Measurements from ENCODE around the gene FAM171A1. TPM values are rescaled to one million over a fixed set of nuclear protein-coding genes. Genes with fewer than 3 reads are reported as not detected.

The FAM171A1 gene
- total RNA-seq, 1 experiment from 2014 or later, result 19.2 TPM

GRCh38 chr10:15252396-15252795 lies 118.7 kb downstream of the FAM171A1 start:
- no peak overlapping the region for H3K4me3 ChIP-seq (ENCODE audit: low read depth in 2 of 2, low read length in 2 of 2)
- H3K27me3 ChIP-seq (ENCODE audit: control insufficient read depth, insufficient read depth, low read length), result no peaks in the 10 kb centered on the region
- ATAC-seq (no peak), DNase-seq (ENCODE audit: low read depth, low spot score) (no peak)
- ChIA-PET CTCF (no interaction called here), POLR2A (no interaction called here)
- no TSS peak for BruUV-seq (replicated peaks)
- H3K9me3 ChIP-seq (ENCODE audit: control insufficient read depth, insufficient read depth, low read depth, low read length), result no peaks in the 10 kb centered on the region
- no peak overlapping the region for H3K27ac ChIP-seq (ENCODE audit: low read length)
- in situ Hi-C loops (cut with HindIII; ENCODE audit: low pct_unique_long_range_greater_than_20kb, low sequenced_read_pairs) (no loop called here), intact Hi-C loops (cut with micrococcal nuclease; ENCODE audit: unreplicated experiment) (no loop called here)
- H3K36me3 ChIP-seq (ENCODE audit: control insufficient read depth, insufficient read depth, low read length), result no peaks in the 10 kb centered on the region; the same call in 1 of the 2 replicates
- no peak for TF ChIP-seq TCF7L2 (IDR thresholded peaks at IDR 0.05; ENCODE audit: low read depth, low read length)
- TF ChIP-seq REST (IDR thresholded peaks at IDR 0.05; ENCODE audit: insufficient read depth in 1 of 2, low read depth in 2 of 2, low read length in 1 of 2), result no peak
- TF ChIP-seq CTCF (IDR thresholded peaks at IDR 0.05), result no peak
- no peak for TF ChIP-seq SIN3A (IDR thresholded peaks at IDR 0.05; ENCODE audit: borderline replicate concordance, insufficient read depth, low read depth, low read length)
- TF ChIP-seq POLR2AphosphoS5 (IDR thresholded peaks at IDR 0.05; ENCODE audit: low read depth, low read length), result no peak
- no peaks in the 10 kb centered on the region for H3K4me1 ChIP-seq (ENCODE audit: control insufficient read depth, insufficient read depth, low read length)

DNA sequence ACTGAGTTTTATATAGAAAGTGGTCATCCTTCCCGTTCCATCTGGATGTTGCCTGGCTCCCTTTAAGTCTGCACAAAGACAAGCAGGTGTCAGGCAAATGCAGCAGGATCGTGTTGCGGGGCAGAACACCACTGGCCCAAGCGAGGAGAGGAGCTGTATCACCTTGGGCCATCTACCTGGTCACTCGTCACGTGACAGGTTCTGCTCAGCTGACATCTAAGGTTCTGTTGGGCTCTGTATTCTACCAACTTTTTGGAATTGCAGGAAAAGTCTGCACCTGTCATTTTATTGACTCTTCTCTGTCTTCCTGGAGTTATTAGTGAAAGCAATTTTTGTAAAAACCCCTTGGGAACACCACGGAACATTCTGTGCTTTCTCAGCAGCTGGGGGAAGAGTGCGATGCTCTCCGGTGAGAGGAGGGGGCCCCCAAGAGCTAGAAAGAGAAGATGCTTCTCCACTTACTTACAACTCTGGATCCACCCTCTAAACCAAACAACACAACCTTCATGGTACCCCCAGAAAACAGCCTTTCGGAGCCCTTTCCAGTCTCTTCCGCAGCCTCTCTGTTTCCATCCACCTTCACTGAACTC lies 119.2 kb downstream of the FAM171A1 start:
- Histone ChIP-seq H3K4me3 (ENCODE audit: low read depth in 2 of 2, low read length in 2 of 2) (no peak overlapping the region), H3K4me1 (ENCODE audit: control insufficient read depth, insufficient read depth, low read length) (no peaks in the 10 kb centered on the region), H3K9me3 (ENCODE audit: control insufficient read depth, insufficient read depth, low read depth, low read length) (no peaks in the 10 kb centered on the region), H3K27me3 (ENCODE audit: control insufficient read depth, insufficient read depth, low read length) (no peaks in the 10 kb centered on the region), H3K36me3 (ENCODE audit: control insufficient read depth, insufficient read depth, low read length) (no peaks in the 10 kb centered on the region; the same call in 1 of the 2 replicates), H3K27ac (ENCODE audit: low read length) (no peak overlapping the region)
- no peak for DNase-seq (ENCODE audit: low read depth, low spot score)
- no TSS peak for BruUV-seq (replicated peaks)
- intact Hi-C loops (cut with micrococcal nuclease; ENCODE audit: unreplicated experiment), result no loop called here
- CTCF ChIA-PET, result no interaction called here
- in situ Hi-C loops (cut with HindIII; ENCODE audit: low pct_unique_long_range_greater_than_20kb, low sequenced_read_pairs), result no loop called here
- POLR2A ChIA-PET, result no interaction called here
- ATAC-seq, result no peak
- TF ChIP-seq TCF7L2 (IDR thresholded peaks at IDR 0.05; ENCODE audit: low read depth, low read length) (no peak), SIN3A (IDR thresholded peaks at IDR 0.05; ENCODE audit: borderline replicate concordance, insufficient read depth, low read depth, low read length) (no peak), POLR2AphosphoS5 (IDR thresholded peaks at IDR 0.05; ENCODE audit: low read depth, low read length) (no peak), REST (IDR thresholded peaks at IDR 0.05; ENCODE audit: insufficient read depth in 1 of 2, low read depth in 2 of 2, low read length in 1 of 2) (no peak), CTCF (IDR thresholded peaks at IDR 0.05) (no peak)
